Stimulated activated CD4-positive, alpha-beta T cell treated with anti-CD3 and anti-CD28 coated beads, Interleukin-4, amount 100 ng/mL, for 4 hours (primary cell): ENCODE results near the gene AMN.

ENCODE experiments used
- DNase-seq, 2 experiments: peaks; one replicate each; pipeline ENCODE4 v3.0.0-alpha.2; 2020

The AMN gene

GRCh38 chr14:102930138-102930752 is 7.8 kb downstream of the AMN start:
- DNase-seq = no peak

- no peak for DNase-seq
Measured at GRCh38 chr14:102930753-102931579, 8.5 kb downstream of the AMN start.

DNA sequence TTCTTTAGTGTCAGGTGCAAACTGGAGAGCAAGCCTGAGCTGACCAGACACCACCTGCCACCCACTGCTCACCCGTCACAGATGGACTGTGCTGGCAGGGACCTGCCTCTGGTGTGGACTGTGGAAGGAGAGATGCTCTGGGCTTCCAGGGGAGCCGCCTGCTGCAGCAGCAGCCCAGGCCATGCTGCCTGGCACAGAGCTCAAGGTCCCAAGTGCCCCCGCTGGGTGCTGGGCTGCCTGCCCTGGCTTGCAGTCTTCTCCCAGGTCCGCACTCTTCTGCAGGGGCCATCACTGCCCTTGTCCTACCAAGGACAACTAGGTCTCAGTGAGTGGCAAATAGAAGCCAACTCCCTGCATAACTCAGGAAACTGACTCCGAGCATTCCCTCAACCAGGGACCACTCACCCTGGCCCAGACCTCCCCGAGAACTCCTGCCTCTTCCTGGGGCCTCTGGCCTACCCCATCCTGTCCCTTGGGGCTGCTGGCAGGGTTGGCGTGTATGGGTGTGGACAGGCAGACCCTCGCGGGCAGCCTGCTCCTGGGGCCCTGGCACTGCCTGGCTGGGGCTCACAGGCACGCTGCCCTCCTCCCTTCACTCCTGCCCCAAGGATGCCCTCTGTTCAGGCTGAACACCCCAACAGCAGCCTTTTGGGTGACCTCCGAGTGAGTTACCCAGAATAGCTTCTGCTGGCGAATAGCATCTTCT is 9.3 kb downstream of the AMN start:
- DNase-seq = no peak

DNA sequence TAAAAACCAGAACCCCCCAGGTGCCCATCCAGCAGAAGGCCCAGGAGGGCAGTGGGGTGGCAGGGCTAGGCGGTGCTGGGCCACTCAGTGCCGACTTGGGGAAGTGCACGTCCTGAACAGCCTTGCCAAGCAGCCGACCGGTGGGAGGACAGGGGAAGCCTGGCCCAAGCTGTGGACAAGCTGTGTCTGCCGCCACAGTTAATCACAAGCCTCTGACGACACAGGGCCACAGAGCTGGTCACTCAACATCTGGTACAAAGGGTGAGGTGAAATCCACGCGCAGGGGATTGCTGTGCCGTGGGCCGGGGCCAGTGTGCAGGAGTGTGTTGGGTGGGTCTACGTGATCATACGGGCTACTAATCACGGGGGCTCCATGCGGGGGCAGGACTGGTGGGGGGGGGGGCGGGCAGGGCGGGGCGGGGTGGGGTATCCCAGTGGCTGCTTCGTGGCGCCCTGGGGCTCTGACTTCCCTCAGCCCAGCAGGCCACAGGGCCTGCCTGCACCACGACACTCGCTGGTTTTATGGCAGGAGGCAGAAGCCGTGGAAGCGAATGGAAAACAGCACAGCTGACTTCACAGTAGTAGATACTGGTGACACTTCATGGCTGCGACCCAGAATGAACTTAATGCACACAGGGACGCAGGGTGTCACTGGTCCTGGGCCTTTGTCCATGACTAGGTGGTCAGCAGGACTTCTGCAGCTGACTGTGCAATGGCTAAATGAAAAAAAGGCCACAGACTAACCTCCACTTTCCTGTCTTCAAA is 10.2 kb downstream of the AMN start:
- DNase-seq = no peak

GRCh38 chr14:102933618-102934231 is 11.3 kb downstream of the AMN start:
- no peak for DNase-seq

- DNase-seq = no peak
Measured at GRCh38 chr14:102935756-102936155, 13.3 kb downstream of the AMN start.

- DNase-seq = no peak
Measured at GRCh38 chr14:102937331-102938175, 15.1 kb downstream of the AMN start.

- DNase-seq = no peak
Measured at GRCh38 chr14:102938191-102938590, 15.7 kb downstream of the AMN start.

- DNase-seq = no peak
Measured at GRCh38 chr14:102939329-102939728, 16.9 kb downstream of the AMN start.

GRCh38 chr14:102939820-102940561 is 17.5 kb downstream of the AMN start:
- DNase-seq = no peak

- DNase-seq = no peak
Measured at GRCh38 chr14:102940729-102941362, 18.4 kb downstream of the AMN start.

GRCh38 chr14:102941419-102942011 is 19.1 kb downstream of the AMN start:
- DNase-seq = no peak

DNA sequence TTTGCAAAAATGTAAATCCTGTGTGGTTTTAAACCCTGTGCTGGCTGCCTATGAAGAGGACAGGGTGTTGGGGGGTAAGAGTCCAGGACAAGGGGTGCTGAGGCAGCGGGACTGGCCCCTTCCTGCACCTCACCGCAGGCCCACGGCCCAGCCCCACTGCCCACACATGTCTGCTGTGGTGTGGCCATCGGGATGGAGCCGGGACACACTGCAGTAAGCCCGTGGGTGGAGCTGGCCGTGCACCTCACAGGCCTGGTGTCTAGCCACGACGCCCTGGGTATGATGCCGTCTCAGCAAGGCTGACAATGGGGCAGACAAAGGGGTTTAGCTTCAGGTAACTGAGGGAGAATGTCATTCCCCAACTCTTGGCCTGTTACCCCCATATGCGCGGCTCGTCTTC is 19.6 kb downstream of the AMN start:
- DNase-seq = no peak

GRCh38 chr14:102943454-102943853 is 21.0 kb downstream of the AMN start:
- DNase-seq = no peak

DNA sequence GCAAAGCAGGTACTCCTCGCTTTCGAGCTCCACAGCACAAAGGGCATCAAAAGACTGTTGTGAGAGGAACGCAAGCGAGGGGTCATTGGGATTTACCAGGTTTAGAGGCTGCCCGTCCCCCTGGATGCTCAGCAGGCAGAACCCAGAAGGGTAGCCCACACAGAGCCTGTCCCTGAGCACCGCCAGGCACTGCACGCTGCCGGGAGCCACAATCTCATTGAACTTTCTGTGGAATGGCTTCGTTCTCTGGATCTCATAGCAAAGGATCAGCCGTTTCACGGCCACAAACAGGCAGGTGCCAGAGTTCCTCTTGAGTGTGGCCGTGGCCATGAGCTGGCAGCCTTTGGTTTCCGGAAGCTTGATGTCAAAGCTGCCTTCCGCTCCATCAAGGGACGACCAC is 21.5 kb downstream of the AMN start:
- no peak for DNase-seq

- no peak for DNase-seq
Measured at GRCh38 chr14:102944448-102945330, 22.2 kb downstream of the AMN start.

- DNase-seq = no peak
Measured at GRCh38 chr14:102945346-102946130, 23.1 kb downstream of the AMN start.
